K562 (cell line): Measurements from ENCODE around the gene NTSR1. TPM values are rescaled to one million over a fixed set of nuclear protein-coding genes. Genes with fewer than 3 reads are reported as not detected.

ENCODE experiments used
- ATAC-seq: fragments of 200-7000 bp; cut with Tn5 transposase; 3 replicates; pipeline ENCODE4 v1.9.1; 2020; ENCODE audit warnings: moderate library complexity
- BruUV-seq: library from RNA; stranded (reverse); fragments of 400-500 nt; replicated peaks from 2 replicates; lab custom pipeline; 2021; lab: Mats Ljungman, UMichigan
- CTCF ChIA-PET: fragments of 300-600 bp; formaldehyde crosslinking; extraction: SDS; loops from one replicate; lab custom pipeline; 2021; ENCODE audit warnings: low intra/inter-chr PET ratio; lab: Yijun Ruan, JAX
- POLR2A ChIA-PET: fragments of 300-600, 350-650 bp; sonication (Branson Sonifier 250); formaldehyde crosslinking; extraction: SDS; loops from one replicate; lab custom pipeline; 2021; ENCODE audit warnings: antibody characterized with exemption, inconsistent platforms; lab: Yijun Ruan, JAX
- DNase-seq, 4 experiments: peaks; one replicate each; pipeline versions ENCODE4 v3.0.0 to v3.0.0-alpha.2; 2011 to 2018; ENCODE audit warnings: low spot score in 3 of 4, mixed read lengths in 3 of 4; ENCODE audit errors: extremely low read depth in 1 of 4
- FAIRE-seq: peaks from 2 replicates; lab custom pipeline; 2011; peaks lifted over from hg19 to GRCh38; lab: Jason Lieb, UNC
- H2AFZ ChIP-seq: 2 replicates; pipeline ENCODE4 v1.6.0; 2011; ENCODE audit warnings: low read depth, low read length, control low read depth, inconsistent platforms
- H3K27ac ChIP-seq: fragments of 200-600 bp; 3 replicates; pipeline ENCODE4 v1.8.0; 2011; ENCODE audit warnings: low read depth, mild to moderate bottlenecking, control low read depth, inconsistent platforms, low read length, moderate library complexity, mixed read lengths; ENCODE audit errors: extremely low read depth
- H3K27me3 ChIP-seq, 2 experiments: fragments of 300-600 bp in 1 of 2; 2 replicates in 1 of 2; 3 replicates in 1 of 2; pipeline versions ENCODE4 v1.6.0 to v1.8.0; 2011; ENCODE audit warnings: inconsistent platforms in 2 of 2, low read length in 2 of 2, mild to moderate bottlenecking in 1 of 2, mixed read lengths in 1 of 2, moderate library complexity in 1 of 2; ENCODE audit not compliant: control insufficient read depth in 2 of 2, insufficient read depth in 2 of 2
- H3K36me3 ChIP-seq: fragments of 300-600 bp; 3 replicates; pipeline ENCODE4 v1.8.0; 2011; ENCODE audit warnings: mild to moderate bottlenecking, low read length, inconsistent platforms; ENCODE audit not compliant: control insufficient read depth, insufficient read depth
- H3K4me1 ChIP-seq, 2 experiments: fragments of 200-600 bp in 1 of 2; replicated peaks in 1 of 2; 2 replicates in 1 of 2; 3 replicates in 1 of 2; pipeline versions ENCODE4 v1.5.1 to v1.8.0; 2011; ENCODE audit warnings: inconsistent platforms in 2 of 2, low read length in 2 of 2, mild to moderate bottlenecking in 1 of 2, mixed read lengths in 1 of 2, moderate library complexity in 1 of 2; ENCODE audit not compliant: control insufficient read depth in 2 of 2, insufficient read depth in 2 of 2
- H3K4me2 ChIP-seq: 2 replicates; pipeline ENCODE4 v1.6.1; 2011; ENCODE audit warnings: low read length, control low read depth, inconsistent platforms, mixed read lengths; ENCODE audit not compliant: insufficient read depth
- H3K4me3 ChIP-seq: fragments of 200-600 bp; sonication (generic), shearing (Covaris generic); 2 replicates; pipeline ENCODE4 v1.5.1; 2016; ENCODE audit warnings: control low read depth, inconsistent platforms
- H3K79me2 ChIP-seq: fragments of 200-600 bp; 3 replicates; pipeline ENCODE4 v1.8.0; 2011; ENCODE audit warnings: low read length, inconsistent platforms; ENCODE audit not compliant: control insufficient read depth, insufficient read depth
- H3K9ac ChIP-seq, 2 experiments: 2 replicates each; pipeline versions ENCODE4 v1.6.0 to v1.6.1; 2011; ENCODE audit warnings: low read depth in 2 of 2, low read length in 2 of 2, control low read depth in 1 of 2, inconsistent platforms in 1 of 2, mild to moderate bottlenecking in 1 of 2, mixed read lengths in 1 of 2; ENCODE audit not compliant: insufficient read depth in 1 of 2
- H3K9me1 ChIP-seq: one replicate; pipeline ENCODE4 v1.6.0; 2011; ENCODE audit warnings: inconsistent platforms, mild to moderate bottlenecking, low read length, moderate library complexity; ENCODE audit not compliant: control insufficient read depth, insufficient read depth
- H3K9me3 ChIP-seq: replicated peaks from 2 replicates; pipeline ENCODE4 v1.5.1; 2011; ENCODE audit warnings: low read depth, low read length, inconsistent platforms; ENCODE audit not compliant: control insufficient read depth, insufficient read depth
- H4K20me1 ChIP-seq: replicated peaks from 2 replicates; pipeline ENCODE4 v1.6.1; 2011; ENCODE audit warnings: low read length, inconsistent platforms, mixed read lengths; ENCODE audit not compliant: control insufficient read depth, insufficient read depth
- ARID1B ChIP-seq: fragments of 450-650 bp; IDR thresholded peaks from 2 replicates; pipeline ENCODE4 v1.6.1; 2016; ENCODE audit warnings: antibody characterized with exemption, mild to moderate bottlenecking, inconsistent platforms
- E2F3 ChIP-seq: fragments of 250-450 bp; sonication (Bioruptor Pico); IDR thresholded peaks from 2 replicates; pipeline ENCODE4 v1.4.0; 2020; ENCODE audit warnings: mild to moderate bottlenecking
- HMGXB4 ChIP-seq: sonication (generic); formaldehyde crosslinking; IDR thresholded peaks from 2 replicates; pipeline ENCODE4 v1.8.1; 2023; ENCODE audit warnings: mild to moderate bottlenecking, missing genetic modification reagents
- MAX ChIP-seq: sonication (generic); formaldehyde crosslinking; IDR thresholded peaks from 2 replicates; pipeline ENCODE4 v1.9.0; 2022; ENCODE audit warnings: mild to moderate bottlenecking, missing genetic modification reagents
- MAZ ChIP-seq, 2 experiments: fragments of 450-650 bp in 1 of 2; sonication (generic) in 1 of 2; formaldehyde crosslinking; IDR thresholded peaks in 1 of 2; conservative IDR thresholded peaks in 1 of 2; 2 replicates each; pipeline versions ENCODE4 v1.4.0 to v1.5.0; 2020; ENCODE audit warnings: mild to moderate bottlenecking in 1 of 2, missing genetic modification reagents in 1 of 2
- MYNN ChIP-seq, 2 experiments: sonication (generic); formaldehyde crosslinking in 1 of 2; IDR thresholded peaks; 2 replicates each; pipeline versions ENCODE4 v1.5.0 to v1.6.1; 2016 to 2020; ENCODE audit warnings: antibody characterized with exemption in 1 of 2, missing genetic modification reagents in 1 of 2
- NFE2 ChIP-seq: IDR thresholded peaks from 2 replicates; pipeline ENCODE4 v1.6.1; 2014; ENCODE audit warnings: antibody characterized with exemption, low read depth
- STAG1 ChIP-seq: sonication (generic); formaldehyde crosslinking; IDR thresholded peaks from 2 replicates; pipeline ENCODE4 v1.5.0; 2020; ENCODE audit warnings: missing genetic modification reagents, borderline replicate concordance
- ZFP91 ChIP-seq: sonication (generic); formaldehyde crosslinking; IDR thresholded peaks from 2 replicates; pipeline ENCODE4 v1.8.0; 2022; ENCODE audit warnings: mild to moderate bottlenecking, missing genetic modification reagents
- ZNF696 ChIP-seq: fragments of 250-450 bp; sonication (Bioruptor Pico); conservative IDR thresholded peaks from 2 replicates; pipeline ENCODE4 v1.4.0; 2020; ENCODE audit warnings: mild to moderate bottlenecking, moderate library complexity
- ZNF780A ChIP-seq: fragments of 250-450 bp; sonication (Bioruptor Pico); IDR thresholded peaks from 2 replicates; pipeline ENCODE4 v1.5.0; 2021; ENCODE audit warnings: mild to moderate bottlenecking
- ZNF830 ChIP-seq: fragments of 250-450 bp; sonication (Bioruptor Pico); IDR thresholded peaks from 2 replicates; pipeline ENCODE4 v1.5.0; 2021; ENCODE audit warnings: mild to moderate bottlenecking
- WGBS: fragments of 100-300 bp; shearing (Covaris generic); methylation state at CpG from one replicate; pipeline ENCODE4 v1.1.6; 2016; ENCODE audit warnings: low coverage, mixed read lengths; ENCODE audit not compliant: insufficient coverage; ENCODE audit errors: missing lambda C conversion rate; 5-methylcytosine and 5-hydroxymethylcytosine counted together
- in situ Hi-C: fragments of 300-500 bp; cut with MboI; formaldehyde crosslinking; loops from 4 replicates; pipeline ENCODE4 v1.15.0; 2018; ENCODE audit warnings: inconsistent platforms, mixed read lengths
- intact Hi-C: fragments of 100-400 bp; cut with micrococcal nuclease; formaldehyde crosslinking; loops from 2 replicates; pipeline ENCODE4 v1.14.2; 2022
- polyA plus RNA-seq, 8 experiments: library from polyadenylated mRNA; depleted of rRNA in 4 of 8; stranded (reverse) in 5 of 8; unstranded in 3 of 8; fragments of >200 nt; fragmentation: Nextera tagmentation in 2 of 8; fragmentation: Illumina TruSeq in 1 of 8; extraction: Ambion mirVana in 2 of 8; extraction: Trizol in 1 of 8; gene quantifications; 2 replicates each; pipeline versions ENCODE4 v1.2.1 to v1.2.3, GENCODE V29; 2011 to 2014; ENCODE audit warnings: inconsistent platforms in 1 of 8, missing spikeins in 1 of 8
- total RNA-seq, 7 experiments: library from RNA; depleted of rRNA in 6 of 7; stranded (reverse); fragments of >200 nt in 6 of 7; fragmentation: Illumina TruSeq in 2 of 7; extraction: Trizol in 2 of 7; gene quantifications; 2 replicates each; pipeline versions ENCODE4 v1.2.1 to v1.2.3, GENCODE V29; 2011 to 2021; ENCODE audit warnings: low replicate concordance in 1 of 7

NTSR1 gene
- total and polyA plus RNA-seq, 9 of the 15 experiments (the other 6 are each of a cell fraction or from before 2014, with no cell fraction given), result 0.04 to 0.40 (median 0.13) TPM; not detected in 3

- H2AFZ ChIP-seq, result no peak overlapping the region
- peak overlapping the region in 1 of 2 experiments; percentile 30; a peak in 1 of 4 replicates for H3K9ac ChIP-seq
- H3K4me1 ChIP-seq, result peaks cover 0 to 38% of the 10 kb centered on the region in 2 experiments; a peak in 2 of 5 replicates
- no peak overlapping the region for H3K4me2 ChIP-seq
- ChIA-PET POLR2A (no interaction called here), CTCF (no interaction called here)
- BruUV-seq, result no TSS peak
- no peaks in the 10 kb centered on the region for H3K9me1 ChIP-seq
- H3K4me3 ChIP-seq, result no peak overlapping the region
- H3K79me2 ChIP-seq, result no peaks in the 10 kb centered on the region
- H3K27me3 ChIP-seq, result no peaks in the 10 kb centered on the region
- H4K20me1 ChIP-seq, result no peaks in the 10 kb centered on the region; the same call in 1 of the 2 replicates
- DNase-seq (no peak), ATAC-seq (no peak), FAIRE-seq (no peak)
- TF ChIP-seq HMGXB4 (CRISPR knock-in tag), result no peak
- TF ChIP-seq NFE2, result no peak
- TF ChIP-seq E2F3 (CRISPR knock-in tag), result no peak
- TF ChIP-seq ZNF780A (CRISPR knock-in tag), result no peak
- TF ChIP-seq ZFP91 (CRISPR knock-in tag), result no peak
- no peak for TF ChIP-seq ARID1B
- TF ChIP-seq ZNF696 (CRISPR knock-in tag), result no peak
- no peak for TF ChIP-seq ZNF830
- TF ChIP-seq STAG1 (CRISPR knock-in tag), result no peak
- no peak for TF ChIP-seq MAZ (CRISPR knock-in tag; conservative IDR thresholded peaks at IDR 0.05 in 1 of 2, IDR thresholded peaks at IDR 0.05 in 1 of 2)
- no peak for TF ChIP-seq MAX (CRISPR knock-in tag)
- TF ChIP-seq MYNN (IDR thresholded peaks at IDR 0.05), result no peak
- TF ChIP-seq MYNN (CRISPR knock-in tag; IDR thresholded peaks at IDR 0.05), result no peak
- intact Hi-C loops (no loop called here), in situ Hi-C loops (no loop called here)
- peaks cover 37% of the 10 kb centered on the region; the same call in 1 of the 3 replicates for H3K36me3 ChIP-seq
- no peaks in the 10 kb centered on the region for H3K9me3 ChIP-seq
- H3K27ac ChIP-seq, result no peak overlapping the region
- WGBS, result 75% methylated on average over 23 of the region's 24 CpGs
These were observed 45.3 kb upstream of the NTSR1 start for GRCh38 chr20:62663145-62664018.
